Measurements from ENCODE around the gene MAP2K5. TPM values are rescaled to one million over a fixed set of nuclear protein-coding genes. Genes with fewer than 3 reads are reported as not detected.

The MAP2K5 gene
- total RNA-seq, 1 experiment from 2014 or later, result 13.6 TPM

DNA sequence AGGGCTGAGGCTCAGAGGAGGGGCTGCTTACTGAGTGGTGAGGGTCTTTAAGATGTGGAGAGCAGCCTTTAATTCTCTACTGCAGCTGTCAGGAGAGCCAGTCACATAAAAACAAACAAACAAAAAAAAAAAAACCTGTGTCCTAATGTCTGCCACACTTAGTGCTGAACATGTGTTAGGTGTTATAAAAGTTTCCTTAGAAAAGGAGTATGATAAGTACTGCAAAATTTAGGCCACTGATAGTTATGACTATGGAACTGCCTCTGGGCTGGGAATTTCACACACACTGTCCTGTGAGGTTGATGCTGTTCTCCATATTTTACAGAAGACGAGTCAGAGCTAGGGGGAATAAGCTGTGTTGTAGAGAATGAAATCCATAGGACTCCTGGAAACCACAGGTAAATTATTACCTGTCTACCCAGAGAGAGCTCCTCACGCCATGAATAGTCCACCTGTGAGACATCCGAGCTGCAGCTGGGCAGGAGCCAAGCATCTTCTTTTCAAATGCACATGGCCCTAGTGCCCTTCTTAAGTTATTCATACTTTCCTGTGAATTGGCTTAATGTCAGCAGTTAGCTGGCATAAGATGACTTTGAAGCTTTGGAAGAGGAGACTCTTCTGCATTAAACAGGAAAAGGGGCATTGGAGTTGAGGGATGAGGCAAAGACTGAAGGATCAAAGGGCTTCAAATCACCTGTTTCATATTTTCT is 248.3 kb downstream of the MAP2K5 start:
- POLR2A ChIA-PET, result interaction anchor here (0.6 kb wide), 2 partner anchors 100 to 306 kb away, joined by 3 to 4 read pairs; no protein-coding TSS in a partner anchor
- Mint-ChIP-seq H3K4me1 (peaks cover 49% of the 10 kb centered on the region), H3K27ac (peak overlapping the region; percentile 48), H3K4me3 (peak overlapping the region; percentile 19), H3K36me3 (peaks cover 9% of the 10 kb centered on the region; the same call in 1 of the 2 replicates), H3K27me3 (ENCODE audit: low read depth) (no peaks in the 10 kb centered on the region), H3K9me3 (peaks cover 14% of the 10 kb centered on the region)
- DNase-seq (ENCODE audit: low spot score), result no peak
- ATAC-seq, result peak; percentile 29
- CTCF ChIA-PET, result interaction anchor here (0.8 kb wide), 1 partner anchor 41 kb away, joined by 3 read pairs; no protein-coding TSS in a partner anchor
- TF ChIP-seq GTF2I (CRISPR knock-in tag; conservative IDR thresholded peaks at IDR 0.05), result no peak
- TF ChIP-seq, protein P1, sequence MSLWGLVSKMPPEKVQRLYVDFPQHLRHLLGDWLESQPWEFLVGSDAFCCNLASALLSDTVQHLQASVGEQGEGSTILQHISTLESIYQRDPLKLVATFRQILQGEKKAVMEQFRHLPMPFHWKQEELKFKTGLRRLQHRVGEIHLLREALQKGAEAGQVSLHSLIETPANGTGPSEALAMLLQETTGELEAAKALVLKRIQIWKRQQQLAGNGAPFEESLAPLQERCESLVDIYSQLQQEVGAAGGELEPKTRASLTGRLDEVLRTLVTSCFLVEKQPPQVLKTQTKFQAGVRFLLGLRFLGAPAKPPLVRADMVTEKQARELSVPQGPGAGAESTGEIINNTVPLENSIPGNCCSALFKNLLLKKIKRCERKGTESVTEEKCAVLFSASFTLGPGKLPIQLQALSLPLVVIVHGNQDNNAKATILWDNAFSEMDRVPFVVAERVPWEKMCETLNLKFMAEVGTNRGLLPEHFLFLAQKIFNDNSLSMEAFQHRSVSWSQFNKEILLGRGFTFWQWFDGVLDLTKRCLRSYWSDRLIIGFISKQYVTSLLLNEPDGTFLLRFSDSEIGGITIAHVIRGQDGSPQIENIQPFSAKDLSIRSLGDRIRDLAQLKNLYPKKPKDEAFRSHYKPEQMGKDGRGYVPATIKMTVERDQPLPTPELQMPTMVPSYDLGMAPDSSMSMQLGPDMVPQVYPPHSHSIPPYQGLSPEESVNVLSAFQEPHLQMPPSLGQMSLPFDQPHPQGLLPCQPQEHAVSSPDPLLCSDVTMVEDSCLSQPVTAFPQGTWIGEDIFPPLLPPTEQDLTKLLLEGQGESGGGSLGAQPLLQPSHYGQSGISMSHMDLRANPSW (CRISPR knock-in tag; conservative IDR thresholded peaks at IDR 0.05; ENCODE audit: low read depth), result no peak
- no peak for TF ChIP-seq TEAD1 (CRISPR knock-in tag; IDR thresholded peaks at IDR 0.05)
- TF ChIP-seq, protein P2, sequence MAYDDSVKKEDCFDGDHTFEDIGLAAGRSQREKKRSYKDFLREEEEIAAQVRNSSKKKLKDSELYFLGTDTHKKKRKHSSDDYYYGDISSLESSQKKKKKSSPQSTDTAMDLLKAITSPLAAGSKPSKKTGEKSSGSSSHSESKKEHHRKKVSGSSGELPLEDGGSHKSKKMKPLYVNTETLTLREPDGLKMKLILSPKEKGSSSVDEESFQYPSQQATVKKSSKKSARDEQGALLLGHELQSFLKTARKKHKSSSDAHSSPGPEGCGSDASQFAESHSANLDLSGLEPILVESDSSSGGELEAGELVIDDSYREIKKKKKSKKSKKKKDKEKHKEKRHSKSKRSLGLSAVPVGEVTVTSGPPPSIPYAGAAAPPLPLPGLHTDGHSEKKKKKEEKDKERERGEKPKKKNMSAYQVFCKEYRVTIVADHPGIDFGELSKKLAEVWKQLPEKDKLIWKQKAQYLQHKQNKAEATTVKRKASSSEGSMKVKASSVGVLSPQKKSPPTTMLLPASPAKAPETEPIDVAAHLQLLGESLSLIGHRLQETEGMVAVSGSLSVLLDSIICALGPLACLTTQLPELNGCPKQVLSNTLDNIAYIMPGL (CRISPR knock-in tag; IDR thresholded peaks at IDR 0.05), result no peak
- TF ChIP-seq, protein P3, sequence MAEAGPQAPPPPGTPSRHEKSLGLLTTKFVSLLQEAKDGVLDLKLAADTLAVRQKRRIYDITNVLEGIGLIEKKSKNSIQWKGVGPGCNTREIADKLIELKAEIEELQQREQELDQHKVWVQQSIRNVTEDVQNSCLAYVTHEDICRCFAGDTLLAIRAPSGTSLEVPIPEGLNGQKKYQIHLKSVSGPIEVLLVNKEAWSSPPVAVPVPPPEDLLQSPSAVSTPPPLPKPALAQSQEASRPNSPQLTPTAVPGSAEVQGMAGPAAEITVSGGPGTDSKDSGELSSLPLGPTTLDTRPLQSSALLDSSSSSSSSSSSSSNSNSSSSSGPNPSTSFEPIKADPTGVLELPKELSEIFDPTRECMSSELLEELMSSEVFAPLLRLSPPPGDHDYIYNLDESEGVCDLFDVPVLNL (CRISPR knock-in tag; IDR thresholded peaks at IDR 0.05; ENCODE audit: borderline replicate concordance, low read depth), result no peak
- TF ChIP-seq ZNF671 (CRISPR knock-in tag; IDR thresholded peaks at IDR 0.05), result no peak
- TF ChIP-seq SMAD3 (CRISPR knock-in tag; IDR thresholded peaks at IDR 0.05; ENCODE audit: borderline replicate concordance), result no peak
- TF ChIP-seq ELF4 (CRISPR knock-in tag; IDR thresholded peaks at IDR 0.05; ENCODE audit: low read depth), result no peak
- TF ChIP-seq, protein P4, sequence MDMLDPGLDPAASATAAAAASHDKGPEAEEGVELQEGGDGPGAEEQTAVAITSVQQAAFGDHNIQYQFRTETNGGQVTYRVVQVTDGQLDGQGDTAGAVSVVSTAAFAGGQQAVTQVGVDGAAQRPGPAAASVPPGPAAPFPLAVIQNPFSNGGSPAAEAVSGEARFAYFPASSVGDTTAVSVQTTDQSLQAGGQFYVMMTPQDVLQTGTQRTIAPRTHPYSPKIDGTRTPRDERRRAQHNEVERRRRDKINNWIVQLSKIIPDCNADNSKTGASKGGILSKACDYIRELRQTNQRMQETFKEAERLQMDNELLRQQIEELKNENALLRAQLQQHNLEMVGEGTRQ (CRISPR knock-in tag; IDR thresholded peaks at IDR 0.05), result no peak
- no peak for TF ChIP-seq ZNF416 (CRISPR knock-in tag; IDR thresholded peaks at IDR 0.05)
- TF ChIP-seq SOX15 (CRISPR knock-in tag; IDR thresholded peaks at IDR 0.05), result no peak

DNA sequence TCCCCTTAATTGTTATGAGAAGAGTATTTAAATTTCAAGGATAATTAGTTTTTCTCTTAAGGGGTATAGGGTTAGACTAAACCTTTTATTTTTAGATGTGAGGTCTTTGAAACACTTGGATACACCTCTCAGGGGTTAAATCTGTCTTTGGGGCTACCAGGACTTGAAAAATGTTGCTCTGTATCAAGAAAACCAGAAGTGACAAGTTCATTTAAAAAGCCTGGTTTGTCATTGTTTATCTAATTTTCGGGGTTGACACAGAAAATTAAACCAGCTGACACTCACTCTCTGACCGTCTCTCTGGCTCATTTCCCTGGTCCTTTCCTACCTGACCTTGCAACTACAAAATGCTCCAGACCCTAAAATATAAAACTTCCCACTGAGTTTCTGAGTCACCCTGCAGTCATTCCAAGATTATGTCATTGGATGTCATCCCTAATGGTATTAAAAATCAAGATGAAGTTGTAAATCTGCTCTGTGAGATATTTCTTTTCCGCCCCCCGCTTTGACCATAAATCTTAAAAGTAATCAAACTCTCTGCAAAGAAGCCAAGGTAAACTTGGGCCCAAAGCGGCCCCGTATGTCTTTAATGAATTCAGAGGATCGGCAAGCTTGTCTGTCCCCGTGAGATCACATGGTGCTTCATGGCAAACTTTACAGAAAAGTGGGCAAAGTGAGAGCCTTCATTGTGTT is 249.9 kb downstream of the MAP2K5 start:
- H3K9me3 Mint-ChIP-seq, result peaks cover 17% of the 10 kb centered on the region
- no peak overlapping the region for H3K4me3 Mint-ChIP-seq
- no peaks in the 10 kb centered on the region for H3K27me3 Mint-ChIP-seq (ENCODE audit: low read depth)
- peaks cover 14% of the 10 kb centered on the region; the same call in 1 of the 2 replicates for H3K36me3 Mint-ChIP-seq
- POLR2A ChIA-PET, result no interaction called here
- CTCF ChIA-PET, result interaction anchor here (0.6 kb wide), 1 partner anchor 40 kb away, joined by 3 read pairs; no protein-coding TSS in a partner anchor
- peaks cover 49% of the 10 kb centered on the region for H3K4me1 Mint-ChIP-seq
- H3K27ac Mint-ChIP-seq, result no peak overlapping the region
- no peak for ATAC-seq
- DNase-seq (ENCODE audit: low spot score), result no peak
- TF ChIP-seq, protein P2 (CRISPR knock-in tag; IDR thresholded peaks at IDR 0.05), result no peak
- TF ChIP-seq NFATC4 (CRISPR knock-in tag; IDR thresholded peaks at IDR 0.05) (no peak), NR3C1 (CRISPR knock-in tag; conservative IDR thresholded peaks at IDR 0.05; ENCODE audit: low read depth) (no peak), JUN (CRISPR knock-in tag; IDR thresholded peaks at IDR 0.05) (no peak), ZNF416 (CRISPR knock-in tag; IDR thresholded peaks at IDR 0.05) (no peak), ESRRA (CRISPR knock-in tag; IDR thresholded peaks at IDR 0.05; ENCODE audit: borderline replicate concordance) (no peak), CBFB (CRISPR knock-in tag; IDR thresholded peaks at IDR 0.05; ENCODE audit: low read depth) (no peak), RELA (CRISPR knock-in tag; IDR thresholded peaks at IDR 0.05; ENCODE audit: borderline replicate concordance) (no peak), TEAD4 (CRISPR knock-in tag; IDR thresholded peaks at IDR 0.05) (no peak), CREB1 (CRISPR knock-in tag; IDR thresholded peaks at IDR 0.05) (no peak), MYBL2 (CRISPR knock-in tag; IDR thresholded peaks at IDR 0.05) (no peak), SOX15 (CRISPR knock-in tag; IDR thresholded peaks at IDR 0.05) (no peak)

All from WTC11 (cell line).